Measurements from ENCODE around the gene ARPIN. TPM values are rescaled to one million over a fixed set of nuclear protein-coding genes. Genes with fewer than 3 reads are reported as not detected.

Gene ARPIN
- total and polyA plus RNA-seq, 3 experiments from 2014 or later = 0.02 TPM; not detected in 1

DNA sequence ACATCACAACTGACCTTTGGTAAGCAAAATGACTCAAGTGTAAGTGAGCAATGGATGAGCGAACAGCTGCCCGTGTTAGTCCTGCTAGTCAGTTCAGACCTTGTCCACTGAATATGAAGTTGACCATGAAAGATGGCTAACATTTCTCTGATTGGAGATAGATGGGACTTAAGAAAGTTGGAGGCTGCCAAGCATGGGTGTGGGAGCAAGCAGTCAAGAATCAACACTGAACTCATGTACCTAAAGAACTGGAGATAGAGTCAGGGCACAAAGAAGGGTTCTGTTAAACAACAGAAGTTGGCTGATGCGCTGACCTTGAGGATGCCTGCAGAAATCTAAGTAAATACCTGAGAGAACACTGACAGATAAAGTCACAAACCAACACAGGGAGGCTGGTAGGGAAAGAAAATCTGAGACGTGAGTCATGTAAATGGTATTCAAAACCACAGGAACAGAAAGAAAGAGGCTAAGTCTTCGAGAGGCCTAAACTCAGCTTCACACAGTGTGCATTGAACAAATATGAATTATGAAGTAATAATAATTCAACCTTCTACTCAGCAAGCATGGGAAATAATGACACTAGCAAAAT, 67.4 kb downstream of the ARPIN start:
- Mint-ChIP-seq H3K4me3 (no peak overlapping the region), H3K36me3 (peaks cover 4 to 57% (median 29%) of the 10 kb centered on the region in 3 donors), H3K9me3 (no peaks in the 10 kb centered on the region), H3K27ac (no peak overlapping the region), H3K4me1 (peaks cover 0 to 3% (median 2%) of the 10 kb centered on the region in 3 donors), H3K27me3 (no peaks in the 10 kb centered on the region)
- Histone ChIP-seq H3K27ac (ENCODE audit: low read depth, low read length) (no peak overlapping the region), H3K27me3 (ENCODE audit: insufficient read depth, low read length, poor library complexity, severe bottlenecking) (no peaks in the 10 kb centered on the region), H3K4me1 (ENCODE audit: insufficient read depth, low read length) (no peaks in the 10 kb centered on the region), H3K9me3 (ENCODE audit: low read length) (no peaks in the 10 kb centered on the region), H3K4me3 (ENCODE audit: low read length) (no peak overlapping the region), H3K36me3 (ENCODE audit: insufficient read depth, low read length) (no peaks in the 10 kb centered on the region)
- DNase-seq = no peak
- POLR2A ChIA-PET = no interaction called here
- CTCF ChIA-PET = no interaction called here

Other genes starting within 250 kb of the ARPIN start
- gene PLIN1, start 233.6 kb downstream of the ARPIN start, total RNA-seq = under 1 TPM; 0.35 to 0.50 TPM
- not detected for gene PLIN1, start 233.6 kb downstream of the ARPIN start, polyA plus RNA-seq
- 1 to 10 TPM; 2.9 to 3.5 TPM for gene PEX11A, start 222.2 kb downstream of the ARPIN start, total RNA-seq
- gene PEX11A, start 222.2 kb downstream of the ARPIN start, polyA plus RNA-seq = 2.8 TPM
- gene WDR93, start 222.1 kb downstream of the ARPIN start, total RNA-seq = not detected
- gene WDR93, start 222.1 kb downstream of the ARPIN start, polyA plus RNA-seq = 0.08 TPM
- 1 to 10 TPM; 5.3 to 5.6 TPM for gene MESP1, start 161.7 kb downstream of the ARPIN start, total RNA-seq
- gene MESP1, start 161.7 kb downstream of the ARPIN start, polyA plus RNA-seq = 0.60 TPM
- gene MESP2, start 136.6 kb downstream of the ARPIN start, total RNA-seq = not detected
- gene MESP2, start 136.6 kb downstream of the ARPIN start, polyA plus RNA-seq = not detected
- under 1 TPM; 0.85 to 1.00 TPM for gene ANPEP, start 98.1 kb downstream of the ARPIN start, total RNA-seq
- gene ANPEP, start 98.1 kb downstream of the ARPIN start, polyA plus RNA-seq = not detected
- gene AP3S2, start 19.0 kb downstream of the ARPIN start, total RNA-seq = 10 to 100 TPM; 23.5 to 24.5 TPM
- gene AP3S2, start 19.0 kb downstream of the ARPIN start, polyA plus RNA-seq = 35.8 TPM
- 10 to 100 TPM; 13.2 TPM for gene ZNF710, start 88.4 kb upstream of the ARPIN start, total RNA-seq
- 2.6 TPM for gene ZNF710, start 88.4 kb upstream of the ARPIN start, polyA plus RNA-seq
- gene IDH2, start 189.5 kb upstream of the ARPIN start, total RNA-seq = 10 to 100 TPM; 72.8 to 73.8 TPM
- gene IDH2, start 189.5 kb upstream of the ARPIN start, polyA plus RNA-seq = 148 TPM